SH-SY5Y (cell line): ENCODE results near the gene DGCR6L.

Source experiments
- GATA2 ChIP-seq: IDR thresholded peaks from 2 replicates; pipeline ENCODE4 v1.6.1; 2011; ENCODE audit warnings: mild to moderate bottlenecking, low read depth, low read length
- GATA3 ChIP-seq: IDR thresholded peaks from 2 replicates; pipeline ENCODE4 v1.6.1; 2011; ENCODE audit warnings: low read depth, mild to moderate bottlenecking, low read length, moderate library complexity

The DGCR6L gene

DNA sequence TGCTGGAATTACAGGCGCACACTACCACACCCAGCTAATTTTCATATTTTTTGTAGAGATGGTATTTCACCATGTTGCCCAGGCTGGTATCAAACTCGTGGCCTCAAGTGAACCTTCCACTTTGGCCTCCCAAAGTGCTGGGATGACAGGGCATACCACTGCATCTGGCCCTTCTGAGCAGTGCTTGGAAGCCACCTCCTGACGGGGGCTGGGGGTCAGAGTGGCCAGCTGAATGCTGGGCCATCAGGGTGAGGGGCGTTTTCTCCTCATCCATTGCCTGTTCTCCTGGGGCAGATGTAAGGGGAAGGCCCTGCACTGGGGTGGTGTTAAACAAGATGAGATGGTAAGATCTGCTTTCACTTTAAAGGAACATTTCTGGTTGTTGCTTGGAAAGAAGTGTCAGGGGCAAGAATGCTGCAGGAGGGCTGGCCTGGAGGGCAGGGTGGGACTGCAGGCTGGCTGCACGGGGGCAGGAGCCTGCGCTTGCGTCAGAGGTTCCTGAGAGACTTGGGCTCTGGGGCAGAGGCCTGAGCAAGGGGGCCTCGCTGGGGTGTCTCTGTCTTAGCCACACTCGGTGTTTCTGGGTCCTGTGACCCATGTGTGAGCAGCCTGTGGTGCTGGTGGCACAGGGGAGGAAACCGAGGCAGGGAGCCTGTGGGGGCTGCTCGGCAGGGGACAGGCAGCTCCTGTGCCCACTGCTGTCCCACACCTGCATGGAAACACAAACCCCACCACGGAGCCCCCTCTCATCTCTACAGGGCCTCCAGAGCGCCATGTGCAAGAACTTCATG lies 17.2 kb downstream of the DGCR6L start:
- no peak for TF ChIP-seq GATA2

DNA sequence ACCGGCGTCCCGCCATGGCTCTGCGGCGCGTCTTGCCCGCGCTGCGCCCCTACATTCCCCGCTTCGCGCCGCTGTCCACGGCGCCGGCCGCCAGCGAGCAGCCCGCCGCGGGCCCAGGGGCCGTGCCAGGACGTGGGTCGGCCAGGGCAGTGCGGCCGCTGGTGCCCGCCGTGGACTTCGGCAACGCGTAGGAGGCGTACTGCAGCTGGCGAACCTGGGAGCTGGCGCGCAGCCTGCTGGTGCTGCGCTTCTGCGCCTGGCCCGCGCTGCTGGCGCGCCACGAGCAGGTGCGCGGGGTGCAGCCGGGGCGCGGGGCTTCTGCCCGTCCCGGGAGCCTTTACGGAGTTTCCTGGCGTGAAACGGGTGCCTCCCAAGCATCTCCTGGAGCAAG lies 20.1 kb downstream of the DGCR6L start:
- TF ChIP-seq GATA3 (no peak), GATA2 (no peak)

DNA sequence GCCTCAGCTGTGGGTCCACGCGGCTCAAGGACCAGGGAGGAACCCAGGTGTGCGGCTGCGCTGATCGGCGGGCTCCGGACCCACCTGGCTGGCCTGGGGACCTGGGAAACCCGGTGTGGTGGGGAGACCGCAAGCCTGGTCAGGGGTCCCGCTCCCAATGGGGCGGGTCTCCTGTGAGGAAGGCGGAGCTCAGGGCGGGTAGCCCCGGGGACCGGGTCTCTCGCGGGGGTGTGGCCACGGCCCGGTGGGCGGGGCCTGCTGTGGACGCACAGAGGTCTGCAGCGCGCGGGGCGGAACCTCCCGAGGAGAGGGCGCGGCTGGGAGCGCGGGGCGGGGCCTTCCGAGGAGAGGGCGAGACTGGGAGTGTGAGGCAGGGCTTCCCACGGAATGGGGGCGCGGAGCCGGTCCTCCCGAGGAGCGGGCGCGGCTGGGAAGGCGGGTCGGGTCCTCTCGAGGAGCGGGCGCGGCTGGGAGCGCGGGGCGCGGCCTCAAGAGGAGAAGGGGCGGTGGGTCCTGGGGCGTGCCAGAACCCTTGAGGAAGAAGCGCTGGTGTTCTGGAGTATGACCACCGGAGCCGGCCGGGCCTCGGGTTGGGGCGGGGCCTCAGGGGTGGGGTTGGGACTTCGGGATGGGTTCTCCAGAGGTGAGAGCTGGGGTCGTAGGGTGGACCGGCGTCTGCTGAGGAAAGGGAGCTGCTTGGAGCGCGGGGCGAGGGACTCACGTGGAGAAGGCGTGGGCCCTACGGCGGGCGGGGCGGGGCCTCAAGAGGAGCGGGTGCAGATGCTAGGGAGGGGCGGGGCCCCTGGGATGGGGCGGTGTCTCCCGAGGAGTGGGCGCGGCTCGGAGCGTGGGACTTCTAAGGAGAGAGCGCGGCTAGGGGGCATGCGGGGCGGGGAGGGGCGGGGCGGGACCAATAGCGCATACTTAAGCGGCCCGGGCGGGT lies 20.8 kb downstream of the DGCR6L start:
- TF ChIP-seq GATA2 (no peak), GATA3 (no peak)

GRCh38 chr22:20298110-20298802 lies 21.6 kb downstream of the DGCR6L start:
- TF ChIP-seq GATA2 (no peak), GATA3 (no peak)

DNA sequence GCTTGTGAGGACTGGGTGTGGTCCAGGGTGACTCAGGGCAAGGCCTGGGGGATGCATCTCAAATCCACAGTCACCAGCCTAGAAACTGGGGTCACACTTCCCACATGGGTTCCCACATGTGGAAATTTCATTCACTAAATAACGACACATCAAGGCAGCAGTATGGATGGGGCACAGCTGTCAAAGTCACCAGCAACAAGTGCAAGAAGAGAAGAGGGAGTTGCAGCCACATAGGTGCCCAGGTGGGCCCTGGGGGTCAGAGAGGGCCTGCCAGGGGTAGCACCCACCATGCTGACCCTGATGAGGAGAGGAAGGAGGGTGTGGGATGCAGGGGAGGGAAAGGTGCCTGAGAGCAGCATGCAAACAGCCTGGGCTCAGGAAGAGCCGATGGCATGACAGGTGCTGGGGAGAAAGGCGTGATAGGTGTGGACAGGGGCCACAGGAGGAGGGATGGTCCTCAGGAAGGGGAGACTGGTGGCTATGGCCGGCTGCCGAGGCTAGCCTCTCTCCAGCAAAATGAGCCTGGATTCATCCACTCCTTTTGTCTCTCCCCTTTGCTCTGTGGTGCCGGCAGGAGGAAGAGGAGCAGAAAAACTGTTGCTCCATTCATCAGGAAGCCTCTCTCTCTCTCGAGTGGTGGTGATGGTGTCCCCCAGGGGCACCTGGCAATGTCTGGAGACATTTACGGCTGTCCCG lies 22.3 kb downstream of the DGCR6L start:
- no peak for TF ChIP-seq GATA3
- TF ChIP-seq GATA2: no peak

- TF ChIP-seq GATA2 (no peak), GATA3 (no peak)
These were observed 23.3 kb downstream of the DGCR6L start for GRCh38 chr22:20296598-20296997.

GRCh38 chr22:20295262-20296064 lies 24.4 kb downstream of the DGCR6L start:
- TF ChIP-seq GATA3 (no peak), GATA2 (no peak)

- TF ChIP-seq GATA2: no peak
- TF ChIP-seq GATA3: no peak
These were observed 27.1 kb downstream of the DGCR6L start for GRCh38 chr22:20292673-20293232.

GRCh38 chr22:20292108-20292507 lies 27.8 kb downstream of the DGCR6L start:
- TF ChIP-seq GATA3 (no peak), GATA2 (no peak)

DNA sequence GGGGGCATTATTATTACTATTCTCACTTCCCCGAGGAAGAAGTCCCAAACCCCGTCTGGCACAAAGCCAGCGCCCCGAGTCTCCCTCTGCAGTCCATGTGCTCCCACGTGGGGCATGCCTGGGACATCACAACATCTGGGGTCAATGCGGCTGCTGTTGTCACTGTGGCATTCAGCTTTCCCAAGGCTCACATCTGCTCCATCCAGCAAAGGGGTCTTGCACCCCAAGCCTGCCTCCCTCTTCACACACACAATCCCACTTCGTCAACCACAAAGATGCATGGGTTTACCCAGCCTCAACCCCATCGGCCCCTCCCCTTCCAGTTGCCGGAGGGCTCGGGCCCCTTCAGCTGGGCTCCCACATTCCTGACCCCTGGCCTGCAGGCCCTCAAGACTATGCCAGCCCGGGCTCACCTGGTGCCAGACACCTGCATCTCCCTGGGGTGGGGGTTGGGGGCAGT lies 28.2 kb downstream of the DGCR6L start:
- TF ChIP-seq GATA3 (no peak), GATA2 (no peak)

DNA sequence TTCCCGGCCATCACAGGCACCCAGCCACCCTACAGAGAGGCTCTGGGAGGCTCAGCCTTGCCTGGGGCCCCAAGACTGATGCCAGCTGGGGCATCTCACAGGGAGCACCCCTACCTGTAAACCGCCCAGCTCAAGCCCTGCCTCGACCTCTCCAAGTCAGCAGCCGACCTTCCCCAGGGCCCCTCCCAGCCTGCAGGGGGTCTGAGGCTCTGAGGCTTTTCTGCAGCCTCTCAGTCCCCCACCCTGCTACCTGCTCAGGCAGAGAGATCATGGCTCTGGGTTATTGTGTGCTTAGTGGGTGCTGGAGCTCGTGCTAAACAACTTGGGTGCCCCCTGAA lies 28.6 kb downstream of the DGCR6L start:
- TF ChIP-seq GATA3 (no peak), GATA2 (no peak)

- TF ChIP-seq GATA2 (no peak), GATA3 (no peak)
These were observed 29.1 kb downstream of the DGCR6L start for GRCh38 chr22:20290578-20291248.

DNA sequence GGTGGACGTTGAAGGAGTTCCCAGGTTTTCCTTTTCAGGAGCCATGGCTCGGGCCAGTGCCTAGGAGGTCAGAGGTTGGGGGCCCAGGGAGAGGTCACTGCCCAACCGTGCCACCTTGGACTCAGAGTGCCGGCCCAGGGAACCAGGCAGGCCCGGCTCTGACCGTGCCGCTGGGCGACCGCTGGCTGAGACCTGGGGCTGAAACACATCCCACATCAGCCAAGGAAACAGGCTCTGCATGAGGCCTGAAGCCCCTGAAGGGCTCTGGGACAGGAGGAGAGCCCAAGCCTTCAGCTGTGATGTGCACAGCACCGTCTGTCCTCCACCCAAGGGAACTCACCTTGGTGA lies 29.8 kb downstream of the DGCR6L start:
- no peak for TF ChIP-seq GATA3
- TF ChIP-seq GATA2: no peak
